Gastrocnemius medialis (tissue), 4 donors: ENCODE measurements around the gene HLA-DOB.

Source experiments
- POLR2A ChIP-seq, 2 donors: fragments of 450-650 bp; IDR thresholded peaks; one replicate each; pipeline ENCODE4 v1.6.1; 2017; ENCODE audit warnings: antibody characterized with exemption in 2 of 2, mild to moderate bottlenecking in 2 of 2, moderate library complexity in 2 of 2
- TF ChIP-seq, protein P1 (sequence below), 5 experiments: fragments of 450-650 bp in 3 of 5; fragments of 200-600 bp in 2 of 5; sonication (generic) in 2 of 5; IDR thresholded peaks in 4 of 5; conservative IDR thresholded peaks in 1 of 5; 1 replicate in 4 of 5; 2 replicates in 1 of 5; pipeline ENCODE4 v1.5.1; 2016 to 2019; ENCODE audit warnings: antibody characterized with exemption in 5 of 5, mild to moderate bottlenecking in 3 of 5, moderate library complexity in 3 of 5

DNA sequence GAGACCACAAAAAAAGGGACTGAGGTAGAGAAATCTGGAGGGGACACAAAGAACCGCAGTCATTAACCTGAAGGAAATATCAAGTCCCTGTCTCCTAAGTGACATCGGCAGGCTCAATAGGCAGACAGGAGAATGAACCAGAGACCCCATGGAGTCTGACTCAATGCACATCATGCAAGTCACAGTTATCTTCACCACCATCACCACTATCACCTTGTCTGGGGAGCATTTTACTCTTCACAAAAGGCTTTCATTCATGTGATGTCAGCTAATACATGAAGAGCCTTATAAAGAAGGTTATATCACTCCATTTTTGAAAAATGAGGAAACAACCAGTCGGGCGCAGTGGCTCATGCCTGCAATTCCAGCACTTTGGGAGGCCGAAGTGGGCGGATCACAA is 32.3 kb upstream of the HLA-DOB start:
- TF ChIP-seq, protein P1, sequence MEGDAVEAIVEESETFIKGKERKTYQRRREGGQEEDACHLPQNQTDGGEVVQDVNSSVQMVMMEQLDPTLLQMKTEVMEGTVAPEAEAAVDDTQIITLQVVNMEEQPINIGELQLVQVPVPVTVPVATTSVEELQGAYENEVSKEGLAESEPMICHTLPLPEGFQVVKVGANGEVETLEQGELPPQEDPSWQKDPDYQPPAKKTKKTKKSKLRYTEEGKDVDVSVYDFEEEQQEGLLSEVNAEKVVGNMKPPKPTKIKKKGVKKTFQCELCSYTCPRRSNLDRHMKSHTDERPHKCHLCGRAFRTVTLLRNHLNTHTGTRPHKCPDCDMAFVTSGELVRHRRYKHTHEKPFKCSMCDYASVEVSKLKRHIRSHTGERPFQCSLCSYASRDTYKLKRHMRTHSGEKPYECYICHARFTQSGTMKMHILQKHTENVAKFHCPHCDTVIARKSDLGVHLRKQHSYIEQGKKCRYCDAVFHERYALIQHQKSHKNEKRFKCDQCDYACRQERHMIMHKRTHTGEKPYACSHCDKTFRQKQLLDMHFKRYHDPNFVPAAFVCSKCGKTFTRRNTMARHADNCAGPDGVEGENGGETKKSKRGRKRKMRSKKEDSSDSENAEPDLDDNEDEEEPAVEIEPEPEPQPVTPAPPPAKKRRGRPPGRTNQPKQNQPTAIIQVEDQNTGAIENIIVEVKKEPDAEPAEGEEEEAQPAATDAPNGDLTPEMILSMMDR (IDR thresholded peaks at IDR 0.05 in 4 of 5, conservative IDR thresholded peaks at IDR 0.05 in 1 of 5), result no peak
- no peak for TF ChIP-seq POLR2A (IDR thresholded peaks at IDR 0.05)
